Panc1 (cell line): Measurements from ENCODE around the gene ADAMTS19.

Experiments
- SIN3A ChIP-seq: IDR thresholded peaks from 2 replicates; pipeline ENCODE4 v1.6.1; 2012; ENCODE audit warnings: low read depth, mild to moderate bottlenecking, low read length, moderate library complexity, borderline replicate concordance; ENCODE audit not compliant: insufficient read depth
- TF ChIP-seq, protein P1 (sequence below): fragments of 450-650 bp; IDR thresholded peaks from 2 replicates; pipeline ENCODE4 v1.5.1; 2017; ENCODE audit warnings: mild to moderate bottlenecking

- TF ChIP-seq, protein P1, sequence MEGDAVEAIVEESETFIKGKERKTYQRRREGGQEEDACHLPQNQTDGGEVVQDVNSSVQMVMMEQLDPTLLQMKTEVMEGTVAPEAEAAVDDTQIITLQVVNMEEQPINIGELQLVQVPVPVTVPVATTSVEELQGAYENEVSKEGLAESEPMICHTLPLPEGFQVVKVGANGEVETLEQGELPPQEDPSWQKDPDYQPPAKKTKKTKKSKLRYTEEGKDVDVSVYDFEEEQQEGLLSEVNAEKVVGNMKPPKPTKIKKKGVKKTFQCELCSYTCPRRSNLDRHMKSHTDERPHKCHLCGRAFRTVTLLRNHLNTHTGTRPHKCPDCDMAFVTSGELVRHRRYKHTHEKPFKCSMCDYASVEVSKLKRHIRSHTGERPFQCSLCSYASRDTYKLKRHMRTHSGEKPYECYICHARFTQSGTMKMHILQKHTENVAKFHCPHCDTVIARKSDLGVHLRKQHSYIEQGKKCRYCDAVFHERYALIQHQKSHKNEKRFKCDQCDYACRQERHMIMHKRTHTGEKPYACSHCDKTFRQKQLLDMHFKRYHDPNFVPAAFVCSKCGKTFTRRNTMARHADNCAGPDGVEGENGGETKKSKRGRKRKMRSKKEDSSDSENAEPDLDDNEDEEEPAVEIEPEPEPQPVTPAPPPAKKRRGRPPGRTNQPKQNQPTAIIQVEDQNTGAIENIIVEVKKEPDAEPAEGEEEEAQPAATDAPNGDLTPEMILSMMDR = no peak
- no peak for TF ChIP-seq SIN3A
Observed at GRCh38 chr5:129441096-129441495, 19.0 kb upstream of the ADAMTS19 start.
